Prostate gland (tissue), 2 donors: ENCODE data around the gene GRID1.

Source experiments
- POLR2A ChIP-seq: fragments of 450-650 bp; IDR thresholded peaks from one replicate; pipeline ENCODE4 v1.6.1; 2016; ENCODE audit warnings: antibody characterized with exemption, mild to moderate bottlenecking
- POLR2AphosphoS5 ChIP-seq: sonication (generic); formaldehyde crosslinking; IDR thresholded peaks from one replicate; pipeline ENCODE4 v1.6.1; 2017; ENCODE audit warnings: antibody characterized with exemption
- TF ChIP-seq, protein P1 (sequence below), 4 experiments: fragments of 200-600 bp in 2 of 4; fragments of 450-650 bp in 2 of 4; sonication (generic) in 2 of 4; IDR thresholded peaks; 1 replicate in 3 of 4; 2 replicates in 1 of 4; pipeline ENCODE4 v1.5.1; 2016 to 2019; ENCODE audit warnings: antibody characterized with exemption in 4 of 4, mild to moderate bottlenecking in 2 of 4, moderate library complexity in 2 of 4

DNA sequence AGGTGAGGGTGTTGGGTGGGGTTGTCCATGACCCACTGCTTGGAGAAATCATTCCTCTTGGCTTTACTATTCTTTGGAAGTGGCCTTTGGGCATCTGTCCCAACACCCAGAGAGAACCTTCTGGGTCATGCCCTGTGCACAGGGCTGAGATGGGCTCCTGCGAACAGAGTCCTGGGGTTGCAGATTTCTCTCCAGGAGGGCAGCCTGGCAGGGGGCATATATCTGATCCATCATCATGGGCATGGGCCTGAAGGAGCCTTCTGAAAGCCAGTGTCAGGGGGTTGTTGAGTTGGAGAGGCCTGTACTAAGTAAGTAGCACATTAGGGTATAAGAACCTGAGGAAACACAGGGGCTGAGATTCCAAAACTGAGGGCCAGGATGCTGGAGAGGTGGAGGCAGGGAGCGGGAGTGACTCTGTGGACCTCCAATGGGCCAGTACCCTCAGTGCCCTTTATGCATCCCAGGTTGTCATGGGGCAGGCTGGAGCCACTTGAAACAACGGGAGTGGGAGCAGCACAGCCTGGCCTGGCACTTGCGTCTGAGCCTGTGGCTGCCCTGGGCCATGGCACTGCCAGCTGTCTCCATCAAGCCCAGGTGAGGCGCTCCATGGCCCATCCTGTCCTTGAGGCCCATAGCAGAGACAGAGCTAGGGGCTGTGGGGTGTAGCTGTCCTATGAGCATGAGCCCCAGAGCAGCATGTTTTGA lies 203.7 kb downstream of the GRID1 start:
- TF ChIP-seq, protein P1, sequence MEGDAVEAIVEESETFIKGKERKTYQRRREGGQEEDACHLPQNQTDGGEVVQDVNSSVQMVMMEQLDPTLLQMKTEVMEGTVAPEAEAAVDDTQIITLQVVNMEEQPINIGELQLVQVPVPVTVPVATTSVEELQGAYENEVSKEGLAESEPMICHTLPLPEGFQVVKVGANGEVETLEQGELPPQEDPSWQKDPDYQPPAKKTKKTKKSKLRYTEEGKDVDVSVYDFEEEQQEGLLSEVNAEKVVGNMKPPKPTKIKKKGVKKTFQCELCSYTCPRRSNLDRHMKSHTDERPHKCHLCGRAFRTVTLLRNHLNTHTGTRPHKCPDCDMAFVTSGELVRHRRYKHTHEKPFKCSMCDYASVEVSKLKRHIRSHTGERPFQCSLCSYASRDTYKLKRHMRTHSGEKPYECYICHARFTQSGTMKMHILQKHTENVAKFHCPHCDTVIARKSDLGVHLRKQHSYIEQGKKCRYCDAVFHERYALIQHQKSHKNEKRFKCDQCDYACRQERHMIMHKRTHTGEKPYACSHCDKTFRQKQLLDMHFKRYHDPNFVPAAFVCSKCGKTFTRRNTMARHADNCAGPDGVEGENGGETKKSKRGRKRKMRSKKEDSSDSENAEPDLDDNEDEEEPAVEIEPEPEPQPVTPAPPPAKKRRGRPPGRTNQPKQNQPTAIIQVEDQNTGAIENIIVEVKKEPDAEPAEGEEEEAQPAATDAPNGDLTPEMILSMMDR (IDR thresholded peaks at IDR 0.05) = no peak
- TF ChIP-seq POLR2AphosphoS5 (no peak), POLR2A (no peak)
